Ishikawa (cell line): ENCODE data around the gene HBEGF.

ENCODE experiments used
- CREB1 ChIP-seq: IDR thresholded peaks from 2 replicates; pipeline ENCODE4 v1.6.1; 2012; ENCODE audit warnings: low read depth
- EGR1 ChIP-seq: IDR thresholded peaks from 2 replicates; pipeline ENCODE4 v1.6.1; 2012
- EP300 ChIP-seq: IDR thresholded peaks from 2 replicates; pipeline ENCODE4 v1.6.1; 2012; ENCODE audit warnings: borderline replicate concordance
- FOXM1 ChIP-seq: IDR thresholded peaks from 2 replicates; pipeline ENCODE4 v1.6.1; 2012; ENCODE audit warnings: low read depth, borderline replicate concordance
- RAD21 ChIP-seq: IDR thresholded peaks from 2 replicates; pipeline ENCODE4 v1.6.1; 2012; ENCODE audit warnings: low read depth
- REST ChIP-seq: IDR thresholded peaks from 2 replicates; pipeline ENCODE4 v1.6.1; 2012; ENCODE audit warnings: low read depth, mild to moderate bottlenecking
- TEAD4 ChIP-seq: IDR thresholded peaks from 2 replicates; pipeline ENCODE4 v1.6.1; 2012

GRCh38 chr5:140347360-140347759 lies 957 bp upstream of the HBEGF start:
- TF ChIP-seq REST (no peak), EP300 (no peak), FOXM1 (no peak), CREB1 (no peak), RAD21 (no peak), TEAD4 (no peak), EGR1 (no peak)
